ENCODE data around the gene MEOX2. TPM values are rescaled to one million over a fixed set of nuclear protein-coding genes. Genes with fewer than 3 reads are reported as not detected.

The MEOX2 gene
- total RNA-seq, 2 donors from 2014 or later = 0.46 to 4.3 TPM

- no peak for DNase-seq (ENCODE audit: low spot score)
- intact Hi-C loops (cut with DNase I) = no loop called here
- no peak overlapping the region for H3K27ac ChIP-seq
- H3K36me3 ChIP-seq = no peaks in the 10 kb centered on the region
- no peaks in the 10 kb centered on the region for H3K27me3 ChIP-seq (replicated peaks; ENCODE audit: insufficient read depth)
- H3K4me3 ChIP-seq = no peak overlapping the region
- H3K9me3 ChIP-seq = no peaks in the 10 kb centered on the region
- no peak for TF ChIP-seq POLR2A (IDR thresholded peaks at IDR 0.05)
- no peak for TF ChIP-seq CTCF (IDR thresholded peaks at IDR 0.05)
- no peak for TF ChIP-seq POLR2AphosphoS5 (IDR thresholded peaks at IDR 0.05)
- no peaks in the 10 kb centered on the region for H3K4me1 ChIP-seq (replicated peaks)
- WGBS = 39% methylated on average over 3 of the region's 3 CpGs
Measured at GRCh38 chr7:15580604-15581351, 105.7 kb downstream of the MEOX2 start.

- Histone ChIP-seq H3K4me3 (no peak overlapping the region), H3K27me3 (replicated peaks; ENCODE audit: insufficient read depth) (no peaks in the 10 kb centered on the region), H3K27ac (no peak overlapping the region), H3K36me3 (no peaks in the 10 kb centered on the region), H3K4me1 (replicated peaks) (no peaks in the 10 kb centered on the region), H3K9me3 (no peaks in the 10 kb centered on the region)
- TF ChIP-seq CTCF (IDR thresholded peaks at IDR 0.05) (no peak), POLR2AphosphoS5 (IDR thresholded peaks at IDR 0.05) (no peak), POLR2A (IDR thresholded peaks at IDR 0.05) (no peak)
- no peak for DNase-seq (ENCODE audit: low spot score)
- WGBS = 97% methylated on average over 2 of the region's 2 CpGs
- intact Hi-C loops (cut with DNase I) = no loop called here
Measured at GRCh38 chr7:15577600-15577999, 108.9 kb downstream of the MEOX2 start.

GRCh38 chr7:15571301-15571878 is 115.1 kb downstream of the MEOX2 start:
- intact Hi-C loops (cut with DNase I) = no loop called here
- WGBS = 12% methylated on average over 3 of the region's 3 CpGs
- H3K27me3 ChIP-seq (replicated peaks; ENCODE audit: insufficient read depth) = no peaks in the 10 kb centered on the region

GRCh38 chr7:15567652-15568051 is 118.8 kb downstream of the MEOX2 start:
- TF ChIP-seq POLR2A (IDR thresholded peaks at IDR 0.05) (no peak), CTCF (IDR thresholded peaks at IDR 0.05) (no peak), POLR2AphosphoS5 (IDR thresholded peaks at IDR 0.05) (no peak)
- 22% methylated on average over 2 of the region's 2 CpGs for WGBS
- intact Hi-C loops (cut with DNase I) = no loop called here

More at GRCh38 chr7:15571301-15571878, 115.1 kb downstream of the MEOX2 start:
- TF ChIP-seq POLR2AphosphoS5 (IDR thresholded peaks at IDR 0.05) = no peak
- TF ChIP-seq CTCF (IDR thresholded peaks at IDR 0.05) = no peak
- no peak for TF ChIP-seq POLR2A (IDR thresholded peaks at IDR 0.05)
- H3K4me3 ChIP-seq = no peak overlapping the region
- no peaks in the 10 kb centered on the region for H3K36me3 ChIP-seq
- no peaks in the 10 kb centered on the region for H3K4me1 ChIP-seq (replicated peaks)
- no peaks in the 10 kb centered on the region for H3K9me3 ChIP-seq
- no peak overlapping the region for H3K27ac ChIP-seq
- no peak for DNase-seq (ENCODE audit: low spot score)

GRCh38 chr7:15567036-15567435 is 119.4 kb downstream of the MEOX2 start:
- 50% methylated on average over 3 of the region's 3 CpGs for WGBS
- H3K36me3 ChIP-seq = no peaks in the 10 kb centered on the region
- intact Hi-C loops (cut with DNase I) = no loop called here
- no peaks in the 10 kb centered on the region for H3K4me1 ChIP-seq (replicated peaks)
- H3K9me3 ChIP-seq = no peaks in the 10 kb centered on the region
- no peak for DNase-seq (ENCODE audit: low spot score)
- H3K4me3 ChIP-seq = no peak overlapping the region
- H3K27me3 ChIP-seq (replicated peaks; ENCODE audit: insufficient read depth) = no peaks in the 10 kb centered on the region
- H3K27ac ChIP-seq = no peak overlapping the region
- TF ChIP-seq POLR2A (IDR thresholded peaks at IDR 0.05) = no peak

More at GRCh38 chr7:15567652-15568051, 118.8 kb downstream of the MEOX2 start:
- H3K27me3 ChIP-seq (replicated peaks; ENCODE audit: insufficient read depth) = no peaks in the 10 kb centered on the region
- H3K36me3 ChIP-seq = no peaks in the 10 kb centered on the region
- no peak overlapping the region for H3K27ac ChIP-seq
- no peak overlapping the region for H3K4me3 ChIP-seq
- peak; percentile 7 for DNase-seq (ENCODE audit: low spot score)
- no peaks in the 10 kb centered on the region for H3K4me1 ChIP-seq (replicated peaks)
- no peaks in the 10 kb centered on the region for H3K9me3 ChIP-seq
